GM12801 (cell line): ENCODE data around the gene WNT6.

Experiments used
- CTCF ChIP-seq: IDR thresholded peaks from one replicate; pipeline ENCODE4 v1.5.1; 2011; ENCODE audit warnings: control low read depth; ENCODE audit not compliant: insufficient read length; ENCODE audit errors: extremely low read depth

Gene WNT6

GRCh38 chr2:218831378-218831990 is 28.1 kb upstream of the WNT6 start, which contains the start of gene PRKAG3:
Gene PRKAG3, minus strand, starts transcription at chr2:218831803.
- no peak for TF ChIP-seq CTCF

- no peak for TF ChIP-seq CTCF
These were observed 27.5 kb upstream of the WNT6 start for GRCh38 chr2:218832081-218832480.

- no peak for TF ChIP-seq CTCF
These were observed 27.1 kb upstream of the WNT6 start for GRCh38 chr2:218832520-218832919.

- TF ChIP-seq CTCF, result no peak
These were observed 26.5 kb upstream of the WNT6 start for GRCh38 chr2:218833023-218833609.

GRCh38 chr2:218834685-218835084 is 24.9 kb upstream of the WNT6 start:
- no peak for TF ChIP-seq CTCF

GRCh38 chr2:218837495-218837894 is 22.1 kb upstream of the WNT6 start:
- no peak for TF ChIP-seq CTCF

- TF ChIP-seq CTCF, result no peak
These were observed 20.2 kb upstream of the WNT6 start for GRCh38 chr2:218839430-218839829.
